Measurements from ENCODE around the gene KREMEN2.

Gene KREMEN2

DNA sequence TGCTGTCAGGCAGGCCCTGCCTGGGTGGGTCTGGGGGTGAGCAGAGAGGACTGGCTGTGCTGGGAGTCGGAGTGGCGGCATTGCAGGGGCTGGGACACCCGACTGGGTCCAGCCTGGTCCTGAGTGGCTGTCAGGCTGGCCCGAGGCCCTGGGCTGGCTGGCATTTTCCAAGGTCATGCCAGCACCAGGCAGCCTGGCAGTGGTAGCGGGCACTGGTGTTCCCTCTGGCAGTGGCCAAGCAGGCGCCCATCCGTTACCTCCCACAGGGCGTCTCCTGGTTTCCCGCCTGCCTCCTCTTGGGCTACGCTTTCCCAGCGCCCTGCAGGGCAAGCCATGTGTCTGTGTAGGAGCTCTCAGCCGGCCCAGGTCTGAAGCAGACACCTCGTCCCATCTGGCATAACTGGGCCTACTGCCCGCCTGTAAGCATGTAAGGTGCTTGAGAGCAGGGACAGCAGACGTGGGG lies 21.8 kb downstream of the KREMEN2 start:
- no peak overlapping the region for H3K27ac ChIP-seq (ENCODE audit: low read depth in 2 of 2, low read length in 2 of 2)
- no peak overlapping the region for H3K9ac ChIP-seq (ENCODE audit: low read depth in 1 of 2, low read length in 2 of 2)
- peaks cover 6 to 7% of the 10 kb centered on the region in 2 donors for H3K4me1 ChIP-seq (ENCODE audit: control insufficient read depth in 2 of 2, insufficient read depth in 2 of 2, low read length in 2 of 2)
- no peak overlapping the region for H3K4me3 ChIP-seq (ENCODE audit: low read length in 2 of 2)
- no peaks in the 10 kb centered on the region for H3K27me3 ChIP-seq (ENCODE audit: control insufficient read depth in 2 of 2, insufficient read depth in 2 of 2, low read length in 2 of 2)
- H3K36me3 ChIP-seq (ENCODE audit: control insufficient read depth in 2 of 2, insufficient read depth in 2 of 2, low read length in 2 of 2) = no peaks in the 10 kb centered on the region
- no peaks in the 10 kb centered on the region for H3K9me3 ChIP-seq (ENCODE audit: control insufficient read depth in 2 of 2, low read length in 2 of 2)

DNA sequence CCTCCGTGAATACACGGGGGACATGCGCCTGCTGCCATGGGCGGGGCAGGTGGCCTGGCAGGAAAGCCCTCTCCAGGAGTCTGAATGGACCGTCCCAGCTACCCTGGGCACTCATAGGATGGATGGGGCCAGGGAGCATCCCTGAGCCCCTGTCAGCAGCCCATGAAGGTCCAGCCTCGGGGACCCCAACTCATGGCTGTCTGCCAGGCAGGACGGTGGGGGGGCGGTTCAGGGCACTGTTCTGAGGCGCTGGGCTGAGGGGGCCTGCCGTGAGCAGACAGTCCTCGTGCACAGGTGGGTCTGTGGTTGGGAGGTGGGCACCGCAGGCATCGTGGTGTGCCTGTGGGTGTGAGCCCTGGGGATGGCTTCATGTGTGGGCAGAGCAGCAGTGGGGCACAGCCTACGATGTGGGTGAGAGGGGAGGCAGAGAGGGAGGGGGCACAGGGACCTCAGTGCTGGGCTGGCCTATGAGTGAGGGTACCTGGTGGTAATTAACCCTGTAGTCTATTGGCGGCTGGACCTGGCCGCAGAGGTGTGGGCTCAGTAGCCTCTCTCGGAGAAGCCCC lies 22.6 kb downstream of the KREMEN2 start:
- Histone ChIP-seq H3K4me3 (ENCODE audit: low read length in 2 of 2) (no peak overlapping the region), H3K4me1 (ENCODE audit: control insufficient read depth in 2 of 2, insufficient read depth in 2 of 2, low read length in 2 of 2) (peaks cover 12% of the 10 kb centered on the region in 2 donors), H3K9me3 (ENCODE audit: control insufficient read depth in 2 of 2, low read length in 2 of 2) (no peaks in the 10 kb centered on the region), H3K27ac (ENCODE audit: low read depth in 2 of 2, low read length in 2 of 2) (no peak overlapping the region), H3K36me3 (ENCODE audit: control insufficient read depth in 2 of 2, insufficient read depth in 2 of 2, low read length in 2 of 2) (no peaks in the 10 kb centered on the region), H3K27me3 (ENCODE audit: control insufficient read depth in 2 of 2, insufficient read depth in 2 of 2, low read length in 2 of 2) (no peaks in the 10 kb centered on the region), H3K9ac (ENCODE audit: low read depth in 1 of 2, low read length in 2 of 2) (no peak overlapping the region)

DNA sequence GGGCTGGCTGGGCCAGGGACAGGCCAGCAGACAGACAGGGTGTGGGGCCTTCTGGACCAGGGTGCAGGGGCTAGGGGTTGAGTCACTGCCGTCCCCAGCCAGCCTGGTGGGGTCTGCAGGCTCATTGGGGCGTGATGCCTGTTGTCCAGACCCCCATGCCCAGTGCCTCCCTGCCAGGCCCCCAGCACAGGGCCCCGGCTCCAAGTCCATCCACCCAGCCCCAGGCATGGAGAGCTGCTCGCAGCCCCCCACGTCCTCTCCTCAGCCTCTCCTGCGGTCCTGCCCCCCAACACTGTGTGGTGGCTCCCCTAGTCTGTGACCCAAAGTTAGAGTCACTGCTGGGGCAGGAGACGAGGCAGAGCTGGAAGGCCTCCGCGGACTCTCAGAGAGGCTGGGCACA lies 23.2 kb downstream of the KREMEN2 start:
- Histone ChIP-seq H3K27me3 (ENCODE audit: control insufficient read depth in 2 of 2, insufficient read depth in 2 of 2, low read length in 2 of 2) (no peaks in the 10 kb centered on the region), H3K36me3 (ENCODE audit: control insufficient read depth in 2 of 2, insufficient read depth in 2 of 2, low read length in 2 of 2) (no peaks in the 10 kb centered on the region), H3K27ac (ENCODE audit: low read depth in 2 of 2, low read length in 2 of 2) (no peak overlapping the region), H3K9ac (ENCODE audit: low read depth in 1 of 2, low read length in 2 of 2) (no peak overlapping the region), H3K4me1 (ENCODE audit: control insufficient read depth in 2 of 2, insufficient read depth in 2 of 2, low read length in 2 of 2) (peaks cover 13 to 14% of the 10 kb centered on the region in 2 donors), H3K4me3 (ENCODE audit: low read length in 2 of 2) (no peak overlapping the region), H3K9me3 (ENCODE audit: control insufficient read depth in 2 of 2, low read length in 2 of 2) (no peaks in the 10 kb centered on the region)

DNA sequence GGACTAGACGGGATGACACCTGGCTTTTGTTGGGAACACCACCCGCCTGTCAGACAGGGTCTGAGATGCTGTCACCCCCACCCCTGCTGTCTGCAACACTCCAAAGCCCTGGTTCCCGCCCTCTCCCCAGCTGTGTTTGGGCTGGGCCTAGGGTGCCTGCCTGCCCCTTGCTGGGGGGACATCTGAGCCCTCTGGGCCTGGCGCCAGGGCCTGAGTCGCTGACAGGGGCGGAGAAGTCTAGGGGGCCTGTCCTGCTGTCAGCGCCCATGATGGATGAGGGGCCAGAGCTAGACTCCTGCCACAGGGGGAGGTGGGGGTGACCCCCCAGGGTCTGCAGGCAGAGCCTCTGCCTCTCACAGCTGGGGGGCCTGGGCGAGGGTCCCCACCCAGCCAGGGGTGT lies 23.8 kb downstream of the KREMEN2 start:
- no peaks in the 10 kb centered on the region for H3K9me3 ChIP-seq (ENCODE audit: control insufficient read depth in 2 of 2, low read length in 2 of 2)
- no peak overlapping the region for H3K27ac ChIP-seq (ENCODE audit: low read depth in 2 of 2, low read length in 2 of 2)
- peaks cover 13 to 14% of the 10 kb centered on the region in 2 donors for H3K4me1 ChIP-seq (ENCODE audit: control insufficient read depth in 2 of 2, insufficient read depth in 2 of 2, low read length in 2 of 2)
- no peak overlapping the region for H3K9ac ChIP-seq (ENCODE audit: low read depth in 1 of 2, low read length in 2 of 2)
- H3K4me3 ChIP-seq (ENCODE audit: low read length in 2 of 2) = no peak overlapping the region
- no peaks in the 10 kb centered on the region for H3K36me3 ChIP-seq (ENCODE audit: control insufficient read depth in 2 of 2, insufficient read depth in 2 of 2, low read length in 2 of 2)
- H3K27me3 ChIP-seq (ENCODE audit: control insufficient read depth in 2 of 2, insufficient read depth in 2 of 2, low read length in 2 of 2) = no peaks in the 10 kb centered on the region

DNA sequence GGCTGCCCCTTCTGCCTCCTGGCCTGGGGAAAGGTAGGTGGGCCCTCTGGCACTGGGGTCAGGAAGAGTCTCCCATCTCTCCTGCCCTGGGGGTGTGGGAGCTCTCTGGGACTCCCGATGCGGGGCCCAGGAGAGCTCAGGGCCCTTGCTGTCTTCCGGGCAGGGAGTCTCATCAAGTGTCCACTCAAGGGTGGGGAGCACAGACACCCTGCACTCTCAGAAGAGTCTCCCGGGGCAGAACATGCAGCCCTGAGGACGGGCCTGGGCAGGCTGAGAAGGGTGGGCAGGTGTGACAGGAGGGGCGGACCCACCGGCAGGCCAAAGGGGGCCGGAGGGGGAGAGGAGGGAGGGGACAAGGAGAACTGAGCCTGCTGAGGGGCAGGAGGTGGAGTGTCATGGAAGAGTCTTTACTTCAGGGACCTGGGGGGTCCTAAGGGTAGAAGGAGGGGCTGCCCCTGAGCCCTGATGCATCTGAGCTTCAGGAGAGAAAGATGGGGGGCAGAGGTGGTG lies 24.6 kb downstream of the KREMEN2 start:
- Histone ChIP-seq H3K27ac (ENCODE audit: low read depth in 2 of 2, low read length in 2 of 2) (no peak overlapping the region), H3K9ac (ENCODE audit: low read depth in 1 of 2, low read length in 2 of 2) (no peak overlapping the region), H3K27me3 (ENCODE audit: control insufficient read depth in 2 of 2, insufficient read depth in 2 of 2, low read length in 2 of 2) (no peaks in the 10 kb centered on the region), H3K4me1 (ENCODE audit: control insufficient read depth in 2 of 2, insufficient read depth in 2 of 2, low read length in 2 of 2) (peaks cover 13 to 14% of the 10 kb centered on the region in 2 donors), H3K9me3 (ENCODE audit: control insufficient read depth in 2 of 2, low read length in 2 of 2) (no peaks in the 10 kb centered on the region), H3K4me3 (ENCODE audit: low read length in 2 of 2) (no peak overlapping the region), H3K36me3 (ENCODE audit: control insufficient read depth in 2 of 2, insufficient read depth in 2 of 2, low read length in 2 of 2) (no peaks in the 10 kb centered on the region)

DNA sequence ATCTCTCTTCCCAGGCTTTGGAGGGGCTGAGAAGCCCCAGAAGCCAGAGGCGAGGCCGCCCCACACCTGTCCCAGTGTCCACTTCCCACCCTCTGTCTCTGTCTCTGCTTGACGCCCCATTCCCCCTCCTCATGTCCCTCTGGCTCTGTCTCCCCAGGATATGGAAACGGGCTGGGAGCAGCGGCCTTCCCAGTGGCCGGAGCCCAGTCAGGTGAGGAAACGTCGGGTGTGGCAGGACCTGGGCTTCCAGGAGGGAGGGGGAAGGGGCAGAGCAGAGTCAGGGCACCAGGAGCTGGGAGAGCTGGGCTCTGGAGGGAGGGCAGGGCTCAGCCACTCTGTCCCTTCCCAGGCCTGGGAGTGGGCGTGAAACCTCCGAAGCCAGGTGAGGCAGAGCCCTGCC lies 26.8 kb downstream of the KREMEN2 start:
- H3K4me1 ChIP-seq (ENCODE audit: control insufficient read depth in 2 of 2, insufficient read depth in 2 of 2, low read length in 2 of 2) = peaks cover 8 to 14% of the 10 kb centered on the region in 2 donors
- H3K36me3 ChIP-seq (ENCODE audit: control insufficient read depth in 2 of 2, insufficient read depth in 2 of 2, low read length in 2 of 2) = no peaks in the 10 kb centered on the region
- H3K27me3 ChIP-seq (ENCODE audit: control insufficient read depth in 2 of 2, insufficient read depth in 2 of 2, low read length in 2 of 2) = no peaks in the 10 kb centered on the region
- H3K27ac ChIP-seq (ENCODE audit: low read depth in 2 of 2, low read length in 2 of 2) = peak overlapping the region in 1 of 2 donors; percentile 76
- H3K4me3 ChIP-seq (ENCODE audit: low read length in 2 of 2) = no peak overlapping the region
- no peaks in the 10 kb centered on the region for H3K9me3 ChIP-seq (ENCODE audit: control insufficient read depth in 2 of 2, low read length in 2 of 2)
- H3K9ac ChIP-seq (ENCODE audit: low read depth in 1 of 2, low read length in 2 of 2) = no peak overlapping the region

DNA sequence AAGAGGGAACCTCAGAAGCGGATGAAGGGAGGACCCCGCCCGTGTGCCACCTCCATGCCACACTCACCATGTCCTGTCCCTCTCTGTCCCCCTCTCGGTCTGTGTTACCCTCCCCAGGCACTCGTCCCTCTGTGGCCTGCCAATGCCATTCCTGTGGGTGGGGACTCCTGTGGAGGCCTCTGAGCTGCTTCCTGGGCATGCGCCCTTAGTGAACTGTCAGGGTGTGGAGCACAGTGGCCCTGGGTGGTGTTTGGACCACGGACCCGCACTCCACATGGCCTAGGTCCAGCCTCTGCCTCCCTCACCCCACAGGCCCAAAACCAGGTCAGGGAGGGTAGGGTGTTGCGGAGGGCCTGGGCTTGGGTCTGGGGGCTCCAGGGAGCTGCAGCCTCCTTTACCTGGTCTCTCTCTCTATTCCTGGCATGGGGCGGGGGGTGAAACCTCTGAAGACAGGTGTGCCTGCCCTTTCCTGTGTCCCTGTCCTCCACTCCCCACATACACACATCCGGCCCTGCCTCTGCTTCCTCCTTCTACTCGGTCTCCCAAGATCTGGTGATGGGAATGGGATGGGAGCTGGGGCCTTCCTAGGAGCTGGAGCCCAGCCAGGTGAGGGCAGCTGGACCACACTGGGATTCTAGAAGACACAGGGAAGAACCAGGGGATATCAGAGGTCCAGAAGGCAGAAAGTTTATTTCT lies 27.6 kb downstream of the KREMEN2 start:
- Histone ChIP-seq H3K27me3 (ENCODE audit: control insufficient read depth in 2 of 2, insufficient read depth in 2 of 2, low read length in 2 of 2) (no peaks in the 10 kb centered on the region), H3K4me1 (ENCODE audit: control insufficient read depth in 2 of 2, insufficient read depth in 2 of 2, low read length in 2 of 2) (peaks cover 8 to 14% of the 10 kb centered on the region in 2 donors), H3K4me3 (ENCODE audit: low read length in 2 of 2) (no peak overlapping the region), H3K9ac (ENCODE audit: low read depth in 1 of 2, low read length in 2 of 2) (no peak overlapping the region), H3K9me3 (ENCODE audit: control insufficient read depth in 2 of 2, low read length in 2 of 2) (no peaks in the 10 kb centered on the region), H3K27ac (ENCODE audit: low read depth in 2 of 2, low read length in 2 of 2) (peak overlapping the region in 1 of 2 donors; percentile 76), H3K36me3 (ENCODE audit: control insufficient read depth in 2 of 2, insufficient read depth in 2 of 2, low read length in 2 of 2) (no peaks in the 10 kb centered on the region)

DNA sequence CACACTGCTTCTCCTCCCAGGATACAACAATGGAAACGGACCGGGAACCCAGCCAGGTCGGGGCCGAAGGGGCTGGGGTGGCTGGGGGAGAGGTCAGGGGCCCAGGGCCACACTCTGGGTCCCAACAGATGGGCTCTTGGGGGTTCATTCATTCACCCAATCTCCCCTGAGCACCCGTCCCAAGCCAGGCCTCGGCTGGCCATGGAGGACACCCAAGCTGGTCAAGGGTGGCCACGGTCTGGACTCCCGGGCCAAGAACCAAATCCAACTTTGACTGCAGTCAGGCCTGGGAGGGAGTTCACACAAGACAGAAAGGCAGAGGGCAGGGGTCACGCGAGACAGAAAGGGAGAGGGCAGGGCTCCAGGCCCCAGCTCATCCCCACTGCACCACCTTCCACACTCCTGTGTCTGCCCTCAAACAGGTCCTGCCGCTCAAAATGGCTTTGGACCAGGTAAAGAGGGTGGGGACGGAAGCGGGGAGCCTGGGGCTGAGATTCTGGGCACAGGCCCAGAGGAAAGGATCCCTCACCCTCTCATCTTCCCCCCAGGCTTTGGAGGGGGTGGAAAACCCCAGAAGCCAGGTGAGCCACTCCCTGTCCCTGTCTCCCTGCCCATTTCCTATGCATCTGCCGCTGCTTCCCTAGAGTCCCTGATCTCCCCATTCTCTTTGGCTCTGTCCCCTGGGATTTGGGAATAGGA lies 28.5 kb downstream of the KREMEN2 start:
- Histone ChIP-seq H3K27me3 (ENCODE audit: control insufficient read depth in 2 of 2, insufficient read depth in 2 of 2, low read length in 2 of 2) (no peaks in the 10 kb centered on the region), H3K9ac (ENCODE audit: low read depth in 1 of 2, low read length in 2 of 2) (no peak overlapping the region), H3K9me3 (ENCODE audit: control insufficient read depth in 2 of 2, low read length in 2 of 2) (no peaks in the 10 kb centered on the region), H3K27ac (ENCODE audit: low read depth in 2 of 2, low read length in 2 of 2) (peak overlapping the region in 1 of 2 donors; percentile 76), H3K4me3 (ENCODE audit: low read length in 2 of 2) (no peak overlapping the region), H3K4me1 (ENCODE audit: control insufficient read depth in 2 of 2, insufficient read depth in 2 of 2, low read length in 2 of 2) (peaks cover 8 to 14% of the 10 kb centered on the region in 2 donors), H3K36me3 (ENCODE audit: control insufficient read depth in 2 of 2, insufficient read depth in 2 of 2, low read length in 2 of 2) (no peaks in the 10 kb centered on the region)

DNA sequence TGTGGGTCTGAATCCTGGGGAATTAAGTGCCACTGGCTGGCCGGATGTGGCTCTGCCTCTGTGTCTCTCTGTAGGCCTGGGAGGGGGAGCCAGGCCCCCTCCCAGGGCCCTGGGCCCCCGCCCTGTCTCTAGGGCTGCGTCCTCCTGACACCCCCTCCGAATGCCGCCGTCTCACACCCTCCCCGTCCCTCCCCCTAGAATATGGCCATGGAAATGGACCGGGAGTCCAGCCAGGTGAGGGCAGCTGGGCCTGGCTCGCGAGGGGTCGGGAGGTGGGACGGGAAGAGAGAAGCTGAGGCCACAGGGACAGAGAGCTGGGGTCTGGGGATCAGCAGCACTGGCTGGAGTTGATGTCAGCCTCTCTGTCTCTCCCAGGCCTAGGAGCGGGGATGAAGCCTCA lies 32.2 kb downstream of the KREMEN2 start:
- Histone ChIP-seq H3K9ac (ENCODE audit: low read depth in 1 of 2, low read length in 2 of 2) (no peak overlapping the region), H3K4me3 (ENCODE audit: low read length in 2 of 2) (no peak overlapping the region), H3K27me3 (ENCODE audit: control insufficient read depth in 2 of 2, insufficient read depth in 2 of 2, low read length in 2 of 2) (no peaks in the 10 kb centered on the region), H3K4me1 (ENCODE audit: control insufficient read depth in 2 of 2, insufficient read depth in 2 of 2, low read length in 2 of 2) (peaks cover 4 to 6% of the 10 kb centered on the region in 2 donors), H3K9me3 (ENCODE audit: control insufficient read depth in 2 of 2, low read length in 2 of 2) (no peaks in the 10 kb centered on the region), H3K36me3 (ENCODE audit: control insufficient read depth in 2 of 2, insufficient read depth in 2 of 2, low read length in 2 of 2) (no peaks in the 10 kb centered on the region), H3K27ac (ENCODE audit: low read depth in 2 of 2, low read length in 2 of 2) (no peak overlapping the region)

DNA sequence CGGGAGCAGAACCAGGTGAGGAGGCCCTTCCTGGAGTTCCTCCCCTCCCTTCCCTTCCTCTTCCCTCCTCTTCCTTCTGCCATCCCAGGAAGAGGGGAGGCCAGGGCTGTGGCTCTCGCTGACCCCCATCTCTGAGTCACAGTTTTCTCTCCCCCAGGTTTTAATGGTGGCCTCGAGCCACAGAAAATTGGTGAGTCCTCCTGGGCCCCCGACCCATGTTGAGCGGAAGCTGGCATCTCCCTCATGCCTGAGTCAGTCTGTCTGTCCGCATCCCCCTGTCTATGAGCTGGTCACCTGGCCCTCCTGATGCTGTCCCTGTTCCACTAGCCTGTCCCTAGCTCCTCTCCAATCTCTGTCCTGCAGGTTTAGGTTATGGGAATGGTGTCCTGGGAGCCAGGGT lies 35.9 kb downstream of the KREMEN2 start:
- H3K27ac ChIP-seq (ENCODE audit: low read depth in 2 of 2, low read length in 2 of 2) = no peak overlapping the region
- no peaks in the 10 kb centered on the region for H3K36me3 ChIP-seq (ENCODE audit: control insufficient read depth in 2 of 2, insufficient read depth in 2 of 2, low read length in 2 of 2)
- H3K9ac ChIP-seq (ENCODE audit: low read depth in 1 of 2, low read length in 2 of 2) = no peak overlapping the region
- H3K4me1 ChIP-seq (ENCODE audit: control insufficient read depth in 2 of 2, insufficient read depth in 2 of 2, low read length in 2 of 2) = peaks cover 2 to 3% of the 10 kb centered on the region in 2 donors
- no peak overlapping the region for H3K4me3 ChIP-seq (ENCODE audit: low read length in 2 of 2)
- no peaks in the 10 kb centered on the region for H3K27me3 ChIP-seq (ENCODE audit: control insufficient read depth in 2 of 2, insufficient read depth in 2 of 2, low read length in 2 of 2)
- no peaks in the 10 kb centered on the region for H3K9me3 ChIP-seq (ENCODE audit: control insufficient read depth in 2 of 2, low read length in 2 of 2)

All from mucosa of rectum (tissue), 2 donors.